Measurements from ENCODE around the gene SLC38A2. TPM values are rescaled to one million over a fixed set of nuclear protein-coding genes. Genes with fewer than 3 reads are reported as not detected.

Gene SLC38A2
- total RNA-seq, 4 donors from 2014 or later, result 487 to 1,086 (median 587) TPM

GRCh38 chr12:46362895-46363581 lies 9.5 kb downstream of the SLC38A2 start:
- intact Hi-C loops (cut with DNase I; ENCODE audit: low total_unique reads), result loop anchor here (5.0 to 10.0 kb wide), 2 partner anchors 208 to 569 kb away; no protein-coding TSS in a partner anchor
- no peak overlapping the region for H3K4me3 ChIP-seq (ENCODE audit: low read depth, poor library complexity, severe bottlenecking)
- 19 to 30% methylated on average over 2 of the region's 2 CpGs for WGBS, 2 donors
- no peak for DNase-seq (ENCODE audit: low spot score in 2 of 2)
- TF ChIP-seq CTCF (IDR thresholded peaks at IDR 0.05) (no peak), POLR2A (IDR thresholded peaks at IDR 0.05) (no peak)

DNA sequence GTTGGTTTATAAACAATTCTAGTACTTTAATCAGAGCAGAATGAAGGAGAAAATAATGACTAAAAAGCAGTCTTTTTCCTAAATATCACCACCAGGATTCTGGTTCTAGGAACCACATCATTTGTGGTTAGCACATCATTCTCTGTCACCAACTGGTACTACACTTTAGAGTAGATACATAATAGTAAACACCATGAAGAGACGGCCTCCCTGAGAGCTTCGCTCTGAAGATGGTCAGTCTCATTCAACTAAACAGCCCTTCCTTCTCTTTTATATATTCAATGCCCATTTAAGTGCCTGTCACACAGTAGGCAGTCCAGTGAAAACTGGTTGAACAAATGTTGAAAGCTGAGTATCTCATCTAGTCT lies 10.9 kb downstream of the SLC38A2 start:
- TF ChIP-seq CTCF (IDR thresholded peaks at IDR 0.05) (no peak), POLR2A (IDR thresholded peaks at IDR 0.05) (no peak)
- H3K4me3 ChIP-seq (ENCODE audit: low read depth, poor library complexity, severe bottlenecking), result no peak overlapping the region
- 85 to 92% methylated on average over 2 of the region's 2 CpGs for WGBS, 2 donors
- no peak for DNase-seq (ENCODE audit: low spot score in 2 of 2)
- intact Hi-C loops (cut with DNase I; ENCODE audit: low total_unique reads), result loop anchor here (5.0 to 10.0 kb wide), 2 partner anchors 207 to 571 kb away; no protein-coding TSS in a partner anchor

GRCh38 chr12:46360908-46361666 lies 11.5 kb downstream of the SLC38A2 start:
- TF ChIP-seq CTCF (IDR thresholded peaks at IDR 0.05), result no peak
- TF ChIP-seq POLR2A (IDR thresholded peaks at IDR 0.05), result no peak
- intact Hi-C loops (cut with DNase I; ENCODE audit: low total_unique reads), result loop anchor here (5.0 to 10.0 kb wide), 2 partner anchors 206 to 571 kb away; no protein-coding TSS in a partner anchor
- H3K4me3 ChIP-seq (ENCODE audit: low read depth, poor library complexity, severe bottlenecking), result no peak overlapping the region
- 78 to 83% methylated on average over 2 of the region's 2 CpGs for WGBS, 2 donors
- DNase-seq (ENCODE audit: low spot score in 2 of 2), result no peak

- TF ChIP-seq POLR2A (IDR thresholded peaks at IDR 0.05), result no peak
- TF ChIP-seq CTCF (IDR thresholded peaks at IDR 0.05), result no peak
- WGBS, 2 donors, result 85 to 90% methylated on average over 1 of the region's 1 CpG
- no peak overlapping the region for H3K4me3 ChIP-seq (ENCODE audit: low read depth, poor library complexity, severe bottlenecking)
- intact Hi-C loops (cut with DNase I; ENCODE audit: low total_unique reads), result loop anchor here (5.0 to 10.0 kb wide), 2 partner anchors 206 to 572 kb away; no protein-coding TSS in a partner anchor
- DNase-seq (ENCODE audit: low spot score in 2 of 2), result no peak
Observed at GRCh38 chr12:46360370-46360769, 12.2 kb downstream of the SLC38A2 start.

GRCh38 chr12:46359667-46360280 lies 12.8 kb downstream of the SLC38A2 start:
- 81 to 83% methylated on average over 4 of the region's 4 CpGs for WGBS, 2 donors
- intact Hi-C loops (cut with DNase I; ENCODE audit: low total_unique reads), result loop anchor here (5.0 to 10.0 kb wide), 2 partner anchors 205 to 573 kb away; no protein-coding TSS in a partner anchor
- TF ChIP-seq POLR2A (IDR thresholded peaks at IDR 0.05) (no peak), CTCF (IDR thresholded peaks at IDR 0.05) (no peak)

More at GRCh38 chr12:46359667-46360280, 12.8 kb downstream of the SLC38A2 start:
- no peak overlapping the region for H3K4me3 ChIP-seq (ENCODE audit: low read depth, poor library complexity, severe bottlenecking)
- no peak for DNase-seq (ENCODE audit: low spot score in 2 of 2)

Data from lower leg skin (tissue), 4 donors.